Kidney (tissue), 14 donors: ENCODE measurements around the gene CCDC78. TPM values are rescaled to one million over a fixed set of nuclear protein-coding genes. Genes with fewer than 3 reads are reported as not detected.

Source experiments
- DNase-seq, 5 donors: peaks; one replicate each; pipeline ENCODE4 v3.0.0-alpha.2; 2013 to 2020
- FAIRE-seq: peaks from 2 replicates; lab custom pipeline; 2012; peaks lifted over from hg19 to GRCh38; lab: Jason Lieb, UNC
- H3K27ac ChIP-seq, 2 donors: one replicate each; pipeline ENCODE4 v1.7.0; 2013; ENCODE audit warnings: low read depth in 2 of 2, low read length in 2 of 2, inconsistent platforms in 1 of 2
- H3K27me3 ChIP-seq: one replicate; pipeline ENCODE4 v1.7.1; 2013; ENCODE audit warnings: low read length, inconsistent platforms; ENCODE audit not compliant: control insufficient read depth, insufficient read depth
- H3K36me3 ChIP-seq, 3 donors: one replicate each; pipeline versions ENCODE4 v1.7.0 to v1.7.1; 2013; ENCODE audit warnings: low read length in 3 of 3, control low read depth in 1 of 3, inconsistent platforms in 1 of 3; ENCODE audit not compliant: insufficient read depth in 3 of 3, control insufficient read depth in 2 of 3
- H3K4me1 ChIP-seq, 3 donors: one replicate each; pipeline versions ENCODE4 v1.7.0 to v1.7.1; 2013; ENCODE audit warnings: low read length in 3 of 3, inconsistent platforms in 1 of 3, low read depth in 1 of 3; ENCODE audit not compliant: control insufficient read depth in 2 of 3, insufficient read depth in 2 of 3
- H3K4me3 ChIP-seq, 3 donors: one replicate each; pipeline versions ENCODE4 v1.7.0 to v1.8.1; 2013; ENCODE audit warnings: low read length in 3 of 3, control low read depth in 1 of 3, inconsistent platforms in 1 of 3
- H3K9ac ChIP-seq, 3 donors: one replicate each; pipeline versions ENCODE4 v1.7.0 to v1.7.1; 2013; ENCODE audit warnings: low read length in 3 of 3, control low read depth in 1 of 3, inconsistent platforms in 1 of 3
- H3K9me3 ChIP-seq, 3 donors: one replicate each; pipeline versions ENCODE4 v1.7.0 to v1.7.1; 2013; ENCODE audit warnings: low read length in 3 of 3, control low read depth in 1 of 3, inconsistent platforms in 1 of 3; ENCODE audit not compliant: control insufficient read depth in 2 of 3, insufficient read depth in 1 of 3
- CTCF ChIP-seq: IDR thresholded peaks from 3 replicates; pipeline ENCODE4 v1.5.1; 2012; ENCODE audit warnings: mild to moderate bottlenecking, moderate library complexity, borderline replicate concordance; ENCODE audit not compliant: insufficient read depth; ENCODE audit errors: extremely low read depth
- intact Hi-C: fragments of 100-400 bp; cut with DNase I; formaldehyde crosslinking; loops from one replicate; pipeline ENCODE4 v1.11.1; 2022
- polyA plus RNA-seq: library from polyadenylated mRNA; stranded (reverse); fragments of 350-450 nt; fragmentation: Illumina TruSeq; extraction: RNeasy Lipid Tissue Mini Kit (QIAGEN cat#74804); gene quantifications from one replicate; pipeline ENCODE4 v1.2.3, GENCODE V29; 2014; ENCODE audit warnings: low read depth, low replicate concordance; ENCODE audit not compliant: insufficient read depth
- total RNA-seq: library from RNA; stranded (reverse); fragmentation: NEBNext Ultra II Directional; extraction: Animal tissue kit (Norgen Biotek cat#: 25700); gene quantifications from one replicate; pipeline ENCODE4 v1.2.1, GENCODE V29; 2021
- donor health status: control.
- donor health status: control.
- donor health status: control.
- donor health status: control.
- donor health status: control.
- donor health status: DM: yes; HTN: yes; CAD: no.
- donor health status: Normal renal cell carcinoma (clear cell type).

CCDC78 gene
- total and polyA plus RNA-seq, 2 donors from 2014 or later = 1.3 to 2.6 TPM

GRCh38 chr16:730666-731509 is 4.6 kb upstream of the CCDC78 start:
- intact Hi-C loops = no loop called here
- no peak for TF ChIP-seq CTCF
- no peak for FAIRE-seq
- H3K4me1 ChIP-seq = peaks cover 0 to 10% (median 0%) of the 10 kb centered on the region in 3 donors
- H3K4me3 ChIP-seq = no peak overlapping the region
- H3K27ac ChIP-seq = no peak overlapping the region
- H3K36me3 ChIP-seq = no peaks in the 10 kb centered on the region
- H3K27me3 ChIP-seq = no peaks in the 10 kb centered on the region
- no peak overlapping the region for H3K9ac ChIP-seq
- peak in 1 of 5 donors; percentile 76 for DNase-seq
- no peaks in the 10 kb centered on the region for H3K9me3 ChIP-seq

- H3K27ac ChIP-seq = no peak overlapping the region
- no peaks in the 10 kb centered on the region for H3K36me3 ChIP-seq
- DNase-seq (peak in 1 of 5 donors; percentile 78), FAIRE-seq (no peak)
- no peak overlapping the region for H3K4me3 ChIP-seq
- intact Hi-C loops = no loop called here
- H3K9me3 ChIP-seq = no peaks in the 10 kb centered on the region
- no peak for TF ChIP-seq CTCF
- H3K4me1 ChIP-seq = peaks cover 0 to 10% (median 0%) of the 10 kb centered on the region in 3 donors
- no peaks in the 10 kb centered on the region for H3K27me3 ChIP-seq
- H3K9ac ChIP-seq = no peak overlapping the region
These were observed 3.8 kb upstream of the CCDC78 start for GRCh38 chr16:729768-730665.

GRCh38 chr16:728890-729744 is 2.9 kb upstream of the CCDC78 start:
- H3K27ac ChIP-seq = no peak overlapping the region

More at GRCh38 chr16:728890-729744, 2.9 kb upstream of the CCDC78 start:
- no peaks in the 10 kb centered on the region for H3K27me3 ChIP-seq
- no peak overlapping the region for H3K4me3 ChIP-seq
- H3K9me3 ChIP-seq = no peaks in the 10 kb centered on the region
- no peak for TF ChIP-seq CTCF
- peaks cover 0 to 10% (median 0%) of the 10 kb centered on the region in 3 donors for H3K4me1 ChIP-seq
- no peaks in the 10 kb centered on the region for H3K36me3 ChIP-seq
- DNase-seq = peak in 2 of 5 donors; percentile 68 to 81
- intact Hi-C loops = no loop called here
- no peak for FAIRE-seq
- H3K9ac ChIP-seq = no peak overlapping the region
